AG08396 (cell line): ENCODE results near the gene INTU.
"Not testable (repeated sequence)": the region's sequence is repeated elsewhere in the genome, so short reads cannot be mapped to it uniquely, and the experiment has no call there.

Source experiments
- DNase-seq: peaks from one replicate; pipeline ENCODE4 v3.0.0; 2012; ENCODE audit warnings: low spot score, mixed read lengths

INTU gene

DNA sequence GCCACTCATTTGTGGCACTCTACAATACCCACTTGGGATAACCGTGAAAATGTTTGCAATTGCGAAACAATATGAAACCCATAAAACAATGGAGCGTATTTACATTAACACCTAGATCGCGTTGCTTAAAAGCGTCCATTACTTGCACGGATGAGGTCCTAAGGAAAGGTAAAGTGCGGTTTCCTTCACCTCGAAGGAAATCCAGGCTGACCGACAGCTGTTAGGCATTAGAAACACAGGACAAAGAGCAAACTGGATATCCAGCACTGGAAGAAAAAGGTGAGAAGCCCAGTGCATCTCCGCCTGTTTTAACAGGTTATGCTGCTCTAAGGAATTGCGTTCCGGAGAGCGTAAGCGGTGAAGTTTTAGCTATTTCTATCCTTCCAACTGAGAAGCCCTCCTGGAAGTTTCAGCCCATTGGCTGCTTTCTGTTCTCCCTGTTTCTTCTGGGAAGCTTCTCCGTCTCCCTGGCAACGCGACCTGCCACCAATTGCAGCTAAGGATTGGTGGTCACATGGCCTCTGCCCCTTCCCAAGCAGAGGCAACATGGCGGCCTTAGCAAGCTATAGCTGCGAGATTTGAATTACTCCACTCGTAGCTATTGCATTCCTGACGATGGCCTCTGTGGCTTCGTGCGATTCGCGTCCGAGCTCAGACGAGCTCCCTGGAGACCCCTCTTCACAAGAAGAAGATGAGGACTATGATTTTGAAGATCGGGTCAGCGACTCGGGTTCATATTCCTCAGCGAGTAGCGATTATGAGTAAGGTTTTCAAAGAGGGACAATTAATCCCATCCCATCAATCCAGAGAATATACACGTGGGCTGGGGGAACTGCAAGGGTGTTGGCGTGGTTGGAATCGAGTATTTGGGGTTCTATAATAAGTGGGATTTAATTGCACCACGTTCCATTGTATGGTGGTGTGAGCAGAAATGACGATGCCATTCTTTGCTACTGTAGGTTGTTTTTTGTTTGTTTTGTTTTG, at the start of gene INTU:
TSS of gene INTU (plus strand) at position 538 of the 984 bp plus-strand sequence. CDS start at position 616, 78 bp downstream.
- DNase-seq: peak; percentile 93

GRCh38 chr4:127586496-127586895, 46.3 kb upstream of the INTU start:
- not testable (repeated sequence) for DNase-seq

- peak; percentile 11 for DNase-seq
These were observed 45.7 kb upstream of the INTU start for GRCh38 chr4:127586922-127587571.

DNA sequence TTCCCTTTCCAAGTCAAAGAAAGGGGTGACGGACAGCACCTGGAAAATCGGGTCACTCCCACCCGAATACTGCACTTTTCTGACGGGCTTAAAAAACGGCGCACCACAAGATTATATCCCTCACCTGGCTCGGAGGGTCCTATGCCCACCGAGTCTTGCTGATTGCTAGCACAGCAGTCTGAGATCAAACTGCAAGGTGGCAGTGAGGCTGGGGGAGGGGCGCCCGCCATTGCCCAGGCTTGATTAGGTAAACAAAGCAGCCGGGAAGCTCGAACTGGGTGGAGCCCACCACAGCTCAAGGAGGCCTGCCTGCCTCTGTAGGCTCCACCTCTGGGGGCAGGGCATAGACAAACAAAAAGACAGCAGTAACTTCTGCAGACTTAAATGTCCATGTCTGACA, 43.6 kb upstream of the INTU start:
- not testable (repeated sequence) for DNase-seq

DNA sequence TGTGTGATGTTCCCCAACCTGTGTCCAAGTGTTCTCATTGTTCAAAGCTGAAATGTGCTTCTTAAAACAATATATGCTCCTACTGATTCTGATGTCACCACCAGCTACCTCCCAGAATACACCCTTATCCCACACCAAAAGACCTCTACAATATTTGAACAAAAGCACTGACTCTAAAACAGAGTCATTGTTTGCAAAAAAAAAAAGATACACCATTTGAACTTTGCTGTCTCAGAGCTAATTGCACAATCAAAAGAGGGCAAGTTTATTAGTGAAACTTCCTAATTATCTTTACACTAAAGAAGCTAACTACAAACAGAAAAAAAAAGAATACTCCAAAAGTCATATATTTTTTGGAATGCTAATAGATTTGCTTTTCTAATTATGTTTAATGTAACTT, 34.1 kb upstream of the INTU start:
- DNase-seq: no peak

- DNase-seq: peak; percentile 25
These were observed 31.7 kb upstream of the INTU start for GRCh38 chr4:127601029-127601428.

- peak; percentile 25 for DNase-seq
These were observed 27.6 kb upstream of the INTU start for GRCh38 chr4:127604949-127605709.

- DNase-seq: no peak
These were observed 25.9 kb upstream of the INTU start for GRCh38 chr4:127606823-127607222.

DNA sequence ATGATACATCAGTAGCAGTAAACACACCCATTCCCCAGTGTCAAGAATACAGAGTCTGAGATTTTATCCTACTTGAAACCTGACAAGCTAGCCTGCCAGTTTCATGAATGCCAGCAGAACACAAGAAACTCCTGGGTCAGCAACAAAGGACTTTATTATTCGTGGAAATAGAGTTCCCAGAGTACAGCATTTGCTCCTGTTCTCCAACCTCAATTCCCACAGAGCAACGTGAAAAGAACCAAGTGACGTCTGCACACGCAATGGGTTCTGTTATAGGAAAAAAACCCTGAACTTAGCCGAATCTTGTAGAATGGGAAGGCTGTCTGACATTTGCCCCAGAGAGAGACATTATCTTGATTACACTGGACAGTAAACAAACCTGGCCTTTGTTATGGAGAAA, 23.3 kb upstream of the INTU start:
- no peak for DNase-seq

- DNase-seq: no peak
These were observed 22.3 kb upstream of the INTU start for GRCh38 chr4:127610488-127610887.

- DNase-seq: no peak
These were observed 15.9 kb upstream of the INTU start for GRCh38 chr4:127616898-127617297.

- no peak for DNase-seq
These were observed 14.3 kb upstream of the INTU start for GRCh38 chr4:127618427-127618826.

DNA sequence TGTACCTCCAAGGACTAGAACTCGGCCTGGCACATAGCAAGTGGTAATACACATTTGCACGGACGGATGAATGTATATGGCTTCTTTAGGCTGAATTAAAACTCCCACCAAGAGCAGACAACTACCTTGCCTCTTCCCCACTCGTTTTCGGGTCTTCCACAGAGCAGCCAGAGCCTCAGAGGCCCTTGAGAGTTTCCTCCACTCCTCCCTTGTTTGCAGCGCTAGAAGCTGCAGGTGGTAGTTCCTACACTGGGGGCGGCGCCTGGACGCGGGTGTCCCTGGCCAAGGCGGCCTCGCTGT, 10.2 kb upstream of the INTU start:
- no peak for DNase-seq

GRCh38 chr4:127622921-127623796, 9.6 kb upstream of the INTU start:
- peak; percentile 41 for DNase-seq

DNA sequence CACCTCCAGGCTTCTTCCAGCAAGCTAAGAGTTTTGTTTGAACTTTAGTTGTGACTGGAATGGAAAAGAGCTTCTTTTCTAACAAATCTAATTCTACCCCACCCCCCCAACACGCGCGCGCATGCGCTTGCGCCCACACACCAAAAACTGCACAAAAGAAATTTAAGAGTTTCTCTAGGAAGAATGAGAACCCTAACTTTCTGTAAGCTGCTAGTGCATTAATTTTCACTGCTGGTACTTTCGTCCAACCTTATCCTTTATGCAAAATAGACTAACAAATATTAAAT, 9.0 kb upstream of the INTU start:
- DNase-seq: peak; percentile 75

GRCh38 chr4:127624173-127624572, 8.6 kb upstream of the INTU start:
- DNase-seq: no peak

DNA sequence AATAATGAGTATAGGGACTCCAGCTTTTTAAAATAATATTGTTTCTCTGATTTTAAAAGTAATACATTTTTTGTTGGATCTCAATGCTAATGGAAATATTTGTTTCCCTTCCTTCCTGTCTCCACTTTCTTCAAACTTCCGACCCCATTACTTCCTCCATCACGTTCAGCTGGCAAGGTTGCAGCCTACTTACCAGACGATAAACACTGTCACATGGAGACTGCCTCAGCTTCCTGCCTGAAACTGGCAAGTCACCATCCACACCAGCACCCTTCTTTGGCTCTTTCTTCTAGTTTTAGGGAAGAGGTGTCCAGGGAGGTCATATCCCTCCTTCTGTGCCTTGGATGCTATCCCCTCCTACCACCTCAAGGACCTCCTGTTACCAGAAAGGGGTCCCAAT, 3.4 kb upstream of the INTU start:
- DNase-seq: no peak

DNA sequence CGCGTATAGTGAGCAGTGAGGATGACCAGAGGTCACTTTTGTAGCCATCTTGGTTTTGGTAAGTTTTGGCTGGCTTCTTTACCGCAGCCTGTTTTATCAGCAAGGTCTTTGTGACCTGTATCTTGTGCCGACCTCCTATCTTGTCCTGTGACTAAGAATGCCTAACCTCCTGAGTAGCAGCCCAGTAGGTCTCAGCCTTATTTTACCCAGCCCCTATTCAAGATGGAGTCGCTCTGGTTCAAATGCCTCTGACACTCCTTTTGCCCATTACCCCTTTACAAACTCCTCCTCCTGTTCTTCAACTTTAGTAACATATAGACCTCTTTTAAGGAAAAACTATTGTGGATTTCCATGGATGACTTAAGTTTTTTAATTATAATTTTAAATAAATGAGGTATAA, 2.6 kb upstream of the INTU start:
- DNase-seq: no peak

DNA sequence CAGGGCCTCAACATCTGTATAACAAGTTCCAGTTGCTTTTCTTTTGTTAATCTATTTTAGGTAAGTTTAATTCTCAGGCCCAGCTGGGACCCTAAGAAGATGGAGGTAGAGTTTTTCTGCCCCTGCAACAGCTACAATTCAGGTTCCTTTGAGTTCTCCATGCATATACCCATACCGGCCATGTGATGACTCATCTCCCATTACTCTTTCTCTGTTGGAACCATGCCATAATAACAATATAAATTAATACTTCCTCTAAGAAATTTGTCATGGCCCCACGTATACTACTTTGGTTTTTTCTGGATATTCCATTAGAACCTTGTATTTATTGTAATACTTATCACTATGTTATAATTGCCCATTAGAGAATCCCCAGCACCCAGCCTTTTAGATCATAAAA, 1.3 kb upstream of the INTU start:
- DNase-seq: no peak

DNA sequence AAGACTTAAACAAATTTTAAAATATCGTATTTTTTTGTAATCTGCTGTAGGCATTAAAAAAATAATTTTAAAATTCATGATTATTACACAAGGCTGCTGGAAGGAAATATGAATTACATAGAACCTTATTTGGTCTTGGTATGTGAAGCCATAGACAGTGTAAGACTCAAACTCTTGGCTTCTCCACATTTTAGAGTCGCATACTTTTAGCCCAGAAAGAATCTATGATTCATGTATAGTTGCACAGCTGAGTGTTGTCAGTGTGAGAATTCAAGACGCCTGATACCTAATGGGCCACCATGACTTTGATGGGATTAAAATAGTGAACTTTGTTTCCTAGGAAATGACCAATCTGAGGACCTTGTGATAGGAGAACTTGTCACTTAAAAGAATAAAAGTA, 1.4 kb downstream of the INTU start:
- DNase-seq: peak; percentile 35

GRCh38 chr4:127641524-127641923, 8.8 kb downstream of the INTU start:
- no peak for DNase-seq

DNA sequence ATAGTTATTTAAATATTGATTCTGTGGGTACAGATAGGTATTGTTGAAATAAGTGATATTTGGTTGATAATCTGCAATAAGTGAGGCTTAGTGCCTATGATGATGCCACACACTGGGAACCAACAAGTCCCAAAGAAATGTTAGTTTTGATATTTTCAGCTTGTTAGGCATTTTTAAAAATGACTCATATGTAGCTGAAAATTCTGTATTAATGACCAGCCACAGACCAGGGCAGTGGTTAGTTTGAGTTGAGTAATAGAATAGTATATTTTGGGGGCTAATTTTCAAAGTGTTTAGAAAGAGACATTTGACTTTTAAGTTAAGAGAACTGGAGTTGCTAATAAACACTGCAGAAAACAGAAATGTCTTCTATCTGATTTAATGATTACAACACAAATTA, 9.4 kb downstream of the INTU start:
- no peak for DNase-seq
